ENCODE data around the gene EIF5A2.

The EIF5A2 gene

DNA sequence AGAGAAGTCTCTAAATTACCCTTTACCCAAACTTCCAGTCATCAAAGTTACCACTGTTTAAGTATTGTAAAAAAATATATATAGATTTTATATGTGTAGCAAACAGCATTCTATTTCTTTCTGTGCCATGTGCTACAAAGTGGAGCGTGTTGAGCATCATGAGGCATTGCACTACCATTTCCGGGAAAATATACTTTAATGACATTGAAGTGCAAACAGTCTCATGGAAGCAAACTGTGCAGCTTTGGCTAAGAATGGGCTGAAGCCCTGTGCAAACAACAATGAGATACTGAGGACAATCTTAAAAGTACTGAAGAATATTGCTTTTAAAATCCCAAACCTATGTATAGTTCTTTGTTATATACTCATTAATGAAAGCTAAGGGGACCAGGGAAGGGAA lies 31.9 kb downstream of the EIF5A2 start:
- Histone ChIP-seq H3K27ac (ENCODE audit: low read depth, low read length, poor library complexity, severe bottlenecking) (no peak overlapping the region), H2AFZ (ENCODE audit: low read length) (no peak overlapping the region), H4K20me1 (ENCODE audit: insufficient read depth, low read length) (no peaks in the 10 kb centered on the region), H3K36me3 (ENCODE audit: insufficient read depth, low read length) (no peaks in the 10 kb centered on the region), H3K27me3 (ENCODE audit: insufficient read depth, low read length) (no peaks in the 10 kb centered on the region), H3K9me2 (ENCODE audit: low read depth, low read length) (no peaks in the 10 kb centered on the region), H3K79me2 (ENCODE audit: insufficient read depth, low read length) (no peaks in the 10 kb centered on the region), H3F3A (ENCODE audit: insufficient read depth, low read length) (no peaks in the 10 kb centered on the region), H3K9ac (ENCODE audit: low read length) (no peak overlapping the region), H3K4me1 (ENCODE audit: insufficient read depth, low read length, severe bottlenecking) (no peaks in the 10 kb centered on the region), H3K4me2 (ENCODE audit: low read length) (no peak overlapping the region), H3K9me3 (ENCODE audit: low read length) (no peaks in the 10 kb centered on the region), H3K4me3 (ENCODE audit: low read depth, low read length, poor library complexity, severe bottlenecking) (no peak overlapping the region)
- TF ChIP-seq, protein P1, sequence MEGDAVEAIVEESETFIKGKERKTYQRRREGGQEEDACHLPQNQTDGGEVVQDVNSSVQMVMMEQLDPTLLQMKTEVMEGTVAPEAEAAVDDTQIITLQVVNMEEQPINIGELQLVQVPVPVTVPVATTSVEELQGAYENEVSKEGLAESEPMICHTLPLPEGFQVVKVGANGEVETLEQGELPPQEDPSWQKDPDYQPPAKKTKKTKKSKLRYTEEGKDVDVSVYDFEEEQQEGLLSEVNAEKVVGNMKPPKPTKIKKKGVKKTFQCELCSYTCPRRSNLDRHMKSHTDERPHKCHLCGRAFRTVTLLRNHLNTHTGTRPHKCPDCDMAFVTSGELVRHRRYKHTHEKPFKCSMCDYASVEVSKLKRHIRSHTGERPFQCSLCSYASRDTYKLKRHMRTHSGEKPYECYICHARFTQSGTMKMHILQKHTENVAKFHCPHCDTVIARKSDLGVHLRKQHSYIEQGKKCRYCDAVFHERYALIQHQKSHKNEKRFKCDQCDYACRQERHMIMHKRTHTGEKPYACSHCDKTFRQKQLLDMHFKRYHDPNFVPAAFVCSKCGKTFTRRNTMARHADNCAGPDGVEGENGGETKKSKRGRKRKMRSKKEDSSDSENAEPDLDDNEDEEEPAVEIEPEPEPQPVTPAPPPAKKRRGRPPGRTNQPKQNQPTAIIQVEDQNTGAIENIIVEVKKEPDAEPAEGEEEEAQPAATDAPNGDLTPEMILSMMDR (IDR thresholded peaks at IDR 0.05; ENCODE audit: low read length), result no peak
- no peak for TF ChIP-seq EZH2 (IDR thresholded peaks at IDR 0.05; ENCODE audit: borderline replicate concordance, low read length)

DNA sequence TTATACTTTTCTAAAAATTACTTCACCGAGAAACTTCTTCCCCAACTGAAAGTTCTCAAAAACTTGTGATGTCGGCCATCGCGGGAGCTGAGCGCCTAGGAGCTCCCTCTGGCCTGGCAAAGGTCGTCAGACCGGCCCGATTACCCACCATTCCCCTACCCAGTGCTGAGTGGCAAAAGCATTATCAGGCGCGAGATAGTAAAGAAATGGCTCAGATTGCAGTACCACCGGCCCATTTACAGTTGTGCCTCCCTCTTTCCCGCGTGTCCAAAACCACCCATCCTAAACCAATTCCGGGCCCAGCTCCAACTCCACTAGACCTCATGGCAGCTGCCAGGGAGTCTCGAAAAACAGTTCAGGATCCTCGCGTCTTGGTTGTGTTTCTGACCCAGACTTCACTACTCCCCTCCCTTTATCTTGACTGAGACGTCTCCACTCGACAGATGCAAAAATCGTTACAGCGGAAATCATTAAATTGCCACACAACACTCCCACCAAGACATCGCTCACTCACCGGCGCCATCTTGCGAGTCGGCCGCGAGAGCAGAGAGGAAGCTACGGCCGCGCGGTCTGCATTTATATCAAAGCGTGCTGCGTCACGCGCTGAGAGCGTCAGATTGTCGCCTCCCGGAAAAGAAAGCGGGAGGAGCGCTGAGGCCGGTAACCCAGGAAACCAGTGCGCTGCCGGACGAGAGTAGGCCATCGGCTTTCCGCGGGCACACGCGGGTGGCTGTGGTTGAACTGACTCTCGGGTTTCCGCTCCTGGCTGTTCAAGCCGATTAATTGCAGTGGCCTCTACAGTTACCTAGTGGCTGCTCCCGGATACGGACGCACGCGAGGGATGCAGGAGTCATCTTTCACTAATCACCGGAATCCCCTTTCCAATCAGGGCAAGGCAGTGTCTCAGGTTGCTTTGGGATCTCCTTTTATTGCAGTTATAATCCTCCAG lies 38.5 kb downstream of the EIF5A2 start, which contains the start of gene RPL22L1:
RPL22L1 (minus strand) TSS at position 551 of the 949 bp plus-strand sequence; CDS start at position 523, 28 bp downstream.
- peak within 1 kb of the TSS; percentile 88 for H3K27ac ChIP-seq (ENCODE audit: low read depth, low read length, poor library complexity, severe bottlenecking)
- H3K27me3 ChIP-seq (ENCODE audit: insufficient read depth, low read length), result no peaks in the 10 kb centered on the region
- H3F3A ChIP-seq (ENCODE audit: insufficient read depth, low read length), result peaks cover 7% of the 10 kb centered on the region; the same call in 1 of the 2 replicates

DNA sequence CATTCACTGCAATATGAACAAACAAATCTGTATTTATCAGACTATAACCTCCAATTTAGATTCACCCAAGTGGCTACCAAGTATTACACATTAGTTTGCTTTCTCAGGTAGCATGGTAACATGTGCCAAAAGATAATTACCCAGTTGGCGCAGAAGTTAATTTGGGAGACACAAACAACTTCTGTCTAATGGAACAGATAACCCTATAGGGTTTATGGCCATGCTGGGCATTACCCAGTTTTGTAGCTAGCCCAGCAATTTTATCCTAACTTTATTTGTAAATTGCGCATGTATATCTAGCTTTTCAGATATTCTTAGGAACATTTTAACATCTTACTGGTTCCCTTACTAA lies 39.2 kb downstream of the EIF5A2 start:
- Histone ChIP-seq H3K9me2 (ENCODE audit: low read depth, low read length) (no peaks in the 10 kb centered on the region), H3K79me2 (ENCODE audit: insufficient read depth, low read length) (peaks cover 21% of the 10 kb centered on the region), H3K4me3 (ENCODE audit: low read depth, low read length, poor library complexity, severe bottlenecking) (peak overlapping the region; percentile 81), H4K20me1 (ENCODE audit: insufficient read depth, low read length) (no peaks in the 10 kb centered on the region), H2AFZ (ENCODE audit: low read length) (no peak overlapping the region), H3K27ac (ENCODE audit: low read depth, low read length, poor library complexity, severe bottlenecking) (peak overlapping the region; percentile 88), H3K4me1 (ENCODE audit: insufficient read depth, low read length, severe bottlenecking) (peaks cover 27% of the 10 kb centered on the region), H3F3A (ENCODE audit: insufficient read depth, low read length) (peaks cover 7% of the 10 kb centered on the region; the same call in 1 of the 2 replicates), H3K9me3 (ENCODE audit: low read length) (no peaks in the 10 kb centered on the region), H3K4me2 (ENCODE audit: low read length) (peak overlapping the region; percentile 81), H3K9ac (ENCODE audit: low read length) (peak overlapping the region; percentile 85), H3K36me3 (ENCODE audit: insufficient read depth, low read length) (peaks cover 47% of the 10 kb centered on the region), H3K27me3 (ENCODE audit: insufficient read depth, low read length) (no peaks in the 10 kb centered on the region)
- TF ChIP-seq, protein P1 (IDR thresholded peaks at IDR 0.05; ENCODE audit: low read length), result no peak
- TF ChIP-seq EZH2 (IDR thresholded peaks at IDR 0.05; ENCODE audit: borderline replicate concordance, low read length), result no peak

More for the DNA sequence above, 38.5 kb downstream of the EIF5A2 start, which contains the start of gene RPL22L1:
- Histone ChIP-seq H3K4me1 (ENCODE audit: insufficient read depth, low read length, severe bottlenecking) (peaks cover 27% of the 10 kb centered on the region), H3K9me3 (ENCODE audit: low read length) (no peaks in the 10 kb centered on the region), H3K9me2 (ENCODE audit: low read depth, low read length) (no peaks in the 10 kb centered on the region), H3K36me3 (ENCODE audit: insufficient read depth, low read length) (peaks cover 47% of the 10 kb centered on the region), H2AFZ (ENCODE audit: low read length) (peak within 1 kb of the TSS; percentile 80), H4K20me1 (ENCODE audit: insufficient read depth, low read length) (no peaks in the 10 kb centered on the region), H3K79me2 (ENCODE audit: insufficient read depth, low read length) (peaks cover 21% of the 10 kb centered on the region), H3K4me3 (ENCODE audit: low read depth, low read length, poor library complexity, severe bottlenecking) (peak within 1 kb of the TSS; percentile 81), H3K4me2 (ENCODE audit: low read length) (peak within 1 kb of the TSS; percentile 81), H3K9ac (ENCODE audit: low read length) (peak within 1 kb of the TSS; percentile 85)
- no peak for TF ChIP-seq EZH2 (IDR thresholded peaks at IDR 0.05; ENCODE audit: borderline replicate concordance, low read length)
- TF ChIP-seq, protein P1 (IDR thresholded peaks at IDR 0.05; ENCODE audit: low read length), result peak; percentile 21; the same call in 1 of the 2 replicates

Data from OCI-LY1 (cell line).